ENCODE data around the gene OTX1.

GRCh38 chr2:63071664-63072063, 21.0 kb downstream of the OTX1 start:
- TF ChIP-seq GABPA (IDR thresholded peaks at IDR 0.05; ENCODE audit: low read depth), result no peak
- no peak for TF ChIP-seq CTCF (IDR thresholded peaks at IDR 0.05)
- TF ChIP-seq EP300 (IDR thresholded peaks at IDR 0.05; ENCODE audit: borderline replicate concordance in 1 of 2, low read depth in 1 of 2, low read length in 1 of 2), result no peak
- TF ChIP-seq POLR2AphosphoS5 (IDR thresholded peaks at IDR 0.05; ENCODE audit: low read depth, low read length), result no peak
- TF ChIP-seq ZBTB33 (IDR thresholded peaks at IDR 0.05; ENCODE audit: borderline replicate concordance, low read depth), result no peak
- TF ChIP-seq EZH2phosphoT487 (IDR thresholded peaks at IDR 0.05; ENCODE audit: borderline replicate concordance, low read depth), result no peak
- no peak for TF ChIP-seq SMC3 (IDR thresholded peaks at IDR 0.05; ENCODE audit: low read depth, low read length)
- no peak for TF ChIP-seq MAX (IDR thresholded peaks at IDR 0.05; ENCODE audit: low read depth)
- TF ChIP-seq REST (IDR thresholded peaks at IDR 0.05; ENCODE audit: low read depth, low read length), result no peak
- no peak for TF ChIP-seq NRF1 (IDR thresholded peaks at IDR 0.05; ENCODE audit: low read depth, low read length)
